Body of pancreas (tissue), 4 donors: Measurements from ENCODE around the gene STXBP3. TPM values are rescaled to one million over a fixed set of nuclear protein-coding genes. Genes with fewer than 3 reads are reported as not detected.

Experiments
- ATAC-seq: fragments of 150-250 bp; one replicate; pipeline ENCODE4 v1.9.1; 2016
- DNase-seq, 4 donors: peaks; one replicate each; pipeline ENCODE4 v3.0.0-alpha.2; 2019
- H3K27ac ChIP-seq, 4 donors: fragments of 200-600 bp; sonication (generic); 1 replicate in 3 of 4; 2 replicates in 1 of 4; pipeline versions ENCODE4 v1.5.1 to v1.6.1; 2016 to 2019; ENCODE audit warnings: mild to moderate bottlenecking in 1 of 4, mixed read lengths in 1 of 4, moderate library complexity in 1 of 4
- H3K27me3 ChIP-seq, 2 donors: fragments of 200-600 bp; sonication (generic); one replicate each; pipeline ENCODE4 v1.6.0; 2016; ENCODE audit warnings: mild to moderate bottlenecking in 1 of 2
- H3K36me3 ChIP-seq, 2 donors: fragments of 200-600 bp; sonication (generic); replicated peaks in 1 of 2; 2 replicates each; pipeline ENCODE4 v1.5.1; 2016; ENCODE audit warnings: low read depth in 2 of 2; ENCODE audit not compliant: insufficient read depth in 1 of 2
- H3K4me1 ChIP-seq: fragments of 200-600 bp; sonication (generic); one replicate; pipeline ENCODE4 v1.6.0; 2016
- H3K4me3 ChIP-seq, 2 donors: fragments of 200-600 bp; sonication (generic); 1 replicate in 1 of 2; 2 replicates in 1 of 2; pipeline ENCODE4 v1.5.1; 2016 to 2019
- H3K9me3 ChIP-seq, 3 donors: fragments of 200-600 bp; sonication (generic); 1 replicate in 2 of 3; 2 replicates in 1 of 3; pipeline ENCODE4 v1.5.1; 2016
- CTCF ChIP-seq, 7 experiments: fragments of 450-650 bp in 4 of 7; fragments of 200-600 bp in 3 of 7; sonication (generic) in 3 of 7; IDR thresholded peaks; one replicate each; pipeline ENCODE4 v1.5.1; 2016 to 2019; ENCODE audit warnings: antibody characterized with exemption in 7 of 7
- POLR2A ChIP-seq, 3 donors: fragments of 450-650 bp; IDR thresholded peaks; one replicate each; pipeline ENCODE4 v1.6.1; 2016; ENCODE audit warnings: antibody characterized with exemption in 3 of 3, mild to moderate bottlenecking in 2 of 3
- WGBS, 2 donors: methylation state at CpG; one replicate each; pipeline ENCODE4 v1.1.5; 2017; 5-methylcytosine and 5-hydroxymethylcytosine counted together
- intact Hi-C: fragments of 100-400 bp; cut with DNase I; formaldehyde crosslinking; loops from one replicate; pipeline ENCODE4 v1.15.1; 2023
- total RNA-seq, 2 donors: library from RNA; depleted of rRNA; stranded (reverse); fragments of >200 nt; gene quantifications; one replicate each; pipeline ENCODE4 v1.1.0, GENCODE V29; 2016

The STXBP3 gene
- total RNA-seq, 2 donors from 2014 or later, result 39.6 to 83.0 TPM

GRCh38 chr1:108852221-108852975 lies 105.9 kb downstream of the STXBP3 start:
- H3K27ac ChIP-seq, result no peak overlapping the region
- DNase-seq (no peak), ATAC-seq (no peak)
- no peaks in the 10 kb centered on the region for H3K36me3 ChIP-seq
- no peaks in the 10 kb centered on the region for H3K27me3 ChIP-seq
- H3K4me3 ChIP-seq, result no peak overlapping the region
- no peaks in the 10 kb centered on the region for H3K9me3 ChIP-seq
- no peaks in the 10 kb centered on the region for H3K4me1 ChIP-seq
- 52 to 69% methylated on average over 7 of the region's 7 CpGs for WGBS, 2 donors
- TF ChIP-seq CTCF (IDR thresholded peaks at IDR 0.05), result no peak
- no peak for TF ChIP-seq POLR2A (IDR thresholded peaks at IDR 0.05)
- intact Hi-C loops, result no loop called here

- H3K27me3 ChIP-seq, result no peaks in the 10 kb centered on the region
- no peaks in the 10 kb centered on the region for H3K36me3 ChIP-seq
- 57 to 58% methylated on average over 3 of the region's 3 CpGs for WGBS, 2 donors
- ATAC-seq (no peak), DNase-seq (no peak)
- no peak for TF ChIP-seq POLR2A (IDR thresholded peaks at IDR 0.05)
- no peak for TF ChIP-seq CTCF (IDR thresholded peaks at IDR 0.05)
- no peak overlapping the region for H3K27ac ChIP-seq
- no peak overlapping the region for H3K4me3 ChIP-seq
- H3K4me1 ChIP-seq, result no peaks in the 10 kb centered on the region
- intact Hi-C loops, result no loop called here
- H3K9me3 ChIP-seq, result no peaks in the 10 kb centered on the region
Observed at GRCh38 chr1:108854221-108855019, 107.9 kb downstream of the STXBP3 start.

GRCh38 chr1:108856994-108857393 lies 110.5 kb downstream of the STXBP3 start, which contains the start of gene AKNAD1:
Gene AKNAD1 (minus strand): TSS chr1:108857094. CDS start chr1:108852664, 4,430 bp downstream.
- DNase-seq, result no peak
- TF ChIP-seq POLR2A (IDR thresholded peaks at IDR 0.05) (no peak), CTCF (IDR thresholded peaks at IDR 0.05) (no peak)
- ATAC-seq, result no peak
- no peak within 1 kb of the TSS for H3K27ac ChIP-seq
- no peaks in the 10 kb centered on the region for H3K36me3 ChIP-seq
- intact Hi-C loops, result no loop called here
- no peaks in the 10 kb centered on the region for H3K9me3 ChIP-seq
- 19 to 27% methylated on average over 1 of the region's 1 CpG for WGBS, 2 donors
- no peaks in the 10 kb centered on the region for H3K27me3 ChIP-seq
- H3K4me3 ChIP-seq, result no peak within 1 kb of the TSS
- no peaks in the 10 kb centered on the region for H3K4me1 ChIP-seq

- H3K27ac ChIP-seq, result no peak overlapping the region
- 74 to 80% methylated on average over 6 of the region's 6 CpGs for WGBS, 2 donors
- H3K4me3 ChIP-seq, result no peak overlapping the region
- H3K27me3 ChIP-seq, result no peaks in the 10 kb centered on the region
- TF ChIP-seq CTCF (IDR thresholded peaks at IDR 0.05), result no peak
- TF ChIP-seq POLR2A (IDR thresholded peaks at IDR 0.05), result no peak
- H3K9me3 ChIP-seq, result no peaks in the 10 kb centered on the region
- DNase-seq (no peak), ATAC-seq (no peak)
- H3K36me3 ChIP-seq, result no peaks in the 10 kb centered on the region
- intact Hi-C loops, result no loop called here
- H3K4me1 ChIP-seq, result no peaks in the 10 kb centered on the region
Observed at GRCh38 chr1:108858230-108858950, 111.9 kb downstream of the STXBP3 start.

Other genes starting within 250 kb of the STXBP3 start
- gene EEIG2, start 186.6 kb upstream of the STXBP3 start, total RNA-seq, result 1 to 10 TPM; 7.0 to 9.2 TPM
- gene HENMT1, start 85.6 kb upstream of the STXBP3 start, total RNA-seq, result 1 to 10 TPM; 1.3 to 1.6 TPM
- 10 to 100 TPM; 28.3 to 29.3 TPM for gene PRPF38B, start 54.4 kb upstream of the STXBP3 start, total RNA-seq
- not detected for gene FNDC7, start 33.8 kb upstream of the STXBP3 start, total RNA-seq
- gene AKNAD1, start 110.4 kb downstream of the STXBP3 start, total RNA-seq, result not detected
- gene GPSM2, start 130.3 kb downstream of the STXBP3 start, total RNA-seq, result 1 to 10 TPM; 1.6 to 2.3 TPM
- 10 to 100 TPM; 16.2 to 17.6 TPM for gene CLCC1, start 216.8 kb downstream of the STXBP3 start, total RNA-seq